GM19238 (cell line): ENCODE results near the gene SNTG2.

Experiments
- DNase-seq: peaks from one replicate; pipeline ENCODE4 v3.0.0; 2011; ENCODE audit warnings: low spot score; ENCODE audit not compliant: insufficient read length

SNTG2 gene

DNA sequence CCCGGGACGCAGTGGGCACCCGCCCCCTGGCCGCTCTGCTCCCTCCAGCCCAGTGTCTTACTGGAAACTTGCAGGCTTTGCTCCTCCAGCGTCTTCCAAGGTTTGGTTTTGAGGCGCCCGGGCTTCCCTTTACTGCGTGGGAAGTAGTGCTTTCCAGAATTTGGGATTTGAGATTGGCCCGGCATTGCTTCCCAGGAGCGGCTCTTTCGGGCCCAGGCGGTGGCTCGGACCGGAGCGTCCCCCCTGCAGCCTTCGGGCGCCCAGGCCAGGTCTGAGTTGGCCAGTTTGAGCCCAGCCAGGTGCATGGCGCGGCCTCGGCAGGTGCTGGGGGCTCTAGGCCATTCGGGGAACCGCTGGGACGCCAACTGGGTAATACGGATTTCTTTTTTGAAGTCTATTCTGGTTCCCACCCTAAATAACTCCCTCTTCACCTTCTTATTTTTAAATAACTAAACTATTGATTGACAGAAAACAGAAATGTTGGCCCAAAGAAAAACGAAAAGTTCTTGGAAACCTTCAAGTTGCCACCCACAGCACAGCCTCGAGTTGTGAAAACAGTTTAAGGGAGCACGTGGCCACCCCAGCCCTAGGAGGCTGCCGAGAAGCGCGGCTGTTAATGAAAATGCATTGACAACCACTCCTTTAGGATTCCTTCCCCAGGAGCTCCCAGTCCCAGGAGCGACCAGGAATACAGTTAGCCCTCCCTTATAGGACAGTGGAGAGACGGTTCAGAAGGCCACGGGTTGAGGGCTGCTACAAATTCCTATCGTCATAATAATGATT lies 766 bp downstream of the SNTG2 start:
- DNase-seq = no peak

DNA sequence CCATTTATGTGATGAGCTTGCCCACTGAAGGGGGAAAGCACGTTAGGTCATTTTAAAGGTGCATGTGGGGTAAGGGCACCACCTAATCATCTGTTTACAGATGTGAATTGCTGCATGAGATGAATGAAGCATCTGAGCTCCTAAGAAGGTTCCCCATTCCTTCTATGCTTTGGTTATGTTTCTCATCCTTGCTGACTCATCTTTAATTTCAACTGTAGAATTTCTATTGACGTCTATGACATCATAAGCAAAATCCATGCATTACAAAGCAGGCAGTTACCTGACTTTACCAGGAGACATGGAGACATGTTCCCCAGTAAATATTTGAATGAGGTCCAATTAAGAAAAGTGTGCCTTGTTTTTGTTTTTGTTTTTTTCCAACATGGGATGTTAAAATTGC lies 2.8 kb downstream of the SNTG2 start:
- DNase-seq = no peak

DNA sequence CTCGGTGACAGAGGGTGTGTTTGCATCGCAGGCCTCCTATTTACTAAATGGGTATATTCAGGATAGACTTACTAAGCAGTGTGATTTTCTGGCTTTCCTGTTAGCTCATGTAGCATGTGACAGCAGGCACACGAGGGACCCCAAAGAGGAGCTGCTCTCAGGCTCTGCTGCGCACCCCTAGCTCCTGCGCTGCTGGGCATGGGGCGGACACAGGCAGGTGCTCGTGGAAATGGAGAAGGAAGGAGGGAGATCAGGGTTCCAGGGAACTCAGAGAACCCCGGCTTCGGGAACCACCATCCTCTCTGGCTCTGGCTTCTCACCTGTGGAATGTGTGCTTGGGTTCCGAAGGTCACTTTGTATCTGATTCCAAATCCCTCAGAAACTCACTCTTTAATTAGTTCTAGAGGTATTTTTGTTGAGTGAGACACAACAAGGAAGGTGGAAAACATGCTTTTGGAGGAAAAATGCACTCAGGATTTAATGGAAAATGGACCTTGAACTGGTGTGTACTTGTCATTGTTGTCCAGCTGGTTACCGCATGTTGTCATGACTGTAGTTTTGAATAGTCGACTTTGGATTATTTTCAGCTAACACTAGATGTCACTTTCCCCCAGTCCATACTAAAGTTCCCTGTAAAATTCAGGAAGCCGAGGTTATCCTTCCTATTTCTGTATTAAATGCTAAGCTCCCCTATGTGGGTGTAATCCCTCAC lies 3.5 kb downstream of the SNTG2 start:
- no peak for DNase-seq

DNA sequence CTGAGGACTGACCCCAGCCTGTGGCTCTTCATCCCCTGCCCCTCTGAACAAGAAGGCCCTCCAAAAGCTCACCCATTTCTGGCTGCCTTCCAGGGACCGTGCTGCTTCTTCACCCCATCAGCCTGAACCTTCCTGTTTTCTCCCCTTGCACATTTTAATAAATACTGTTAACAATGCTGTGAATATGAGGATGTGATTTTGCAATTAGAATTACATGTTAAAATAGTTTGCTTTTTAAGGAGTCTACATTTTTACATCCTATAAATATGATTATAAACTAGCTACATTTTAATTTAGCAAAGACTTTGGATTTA lies 4.0 kb downstream of the SNTG2 start:
- no peak for DNase-seq

DNA sequence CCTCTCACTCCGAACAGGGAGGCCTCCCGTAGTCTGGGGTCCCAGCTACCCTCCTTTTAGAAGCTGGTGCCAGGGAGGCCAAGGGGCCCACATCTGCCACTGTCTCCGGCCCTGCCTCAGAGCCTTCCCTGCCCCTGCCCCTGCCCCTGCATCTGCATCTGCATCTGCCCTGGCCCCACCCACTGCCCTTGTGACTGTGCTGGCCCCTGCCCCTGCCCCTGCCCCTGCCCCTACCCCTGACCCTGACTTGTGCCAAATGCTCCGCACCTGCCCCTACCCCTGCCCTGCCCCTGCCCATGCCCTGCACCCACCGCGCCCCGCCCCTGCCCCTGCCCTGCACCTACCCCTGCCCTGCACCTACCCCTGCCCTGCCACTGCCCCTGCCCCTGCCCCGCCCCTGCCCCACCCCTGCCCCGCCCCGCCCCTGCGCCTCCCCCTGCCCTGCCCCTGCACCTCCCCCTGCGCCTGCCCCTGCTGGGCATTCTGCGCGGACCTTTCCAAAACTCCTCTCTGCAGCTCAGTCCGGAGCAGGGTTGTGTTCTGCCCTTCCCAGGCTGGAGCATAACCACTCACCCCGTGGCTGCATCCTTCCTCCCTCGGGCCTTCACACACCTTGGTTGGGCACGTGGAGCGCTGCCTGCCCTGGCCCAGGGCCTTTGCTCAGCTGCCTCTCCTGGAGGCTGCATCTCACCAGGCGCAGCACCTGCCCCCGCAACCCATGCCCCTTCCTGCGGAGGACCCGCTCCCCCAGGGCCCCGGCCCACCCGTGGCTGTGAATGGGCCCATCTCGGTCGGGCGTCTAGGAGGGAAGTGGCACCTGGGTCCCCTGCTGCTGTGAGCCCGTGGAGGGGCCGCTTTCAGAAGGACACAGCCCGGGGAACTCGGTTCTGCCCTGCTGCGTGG lies 5.4 kb downstream of the SNTG2 start:
- DNase-seq = no peak

DNA sequence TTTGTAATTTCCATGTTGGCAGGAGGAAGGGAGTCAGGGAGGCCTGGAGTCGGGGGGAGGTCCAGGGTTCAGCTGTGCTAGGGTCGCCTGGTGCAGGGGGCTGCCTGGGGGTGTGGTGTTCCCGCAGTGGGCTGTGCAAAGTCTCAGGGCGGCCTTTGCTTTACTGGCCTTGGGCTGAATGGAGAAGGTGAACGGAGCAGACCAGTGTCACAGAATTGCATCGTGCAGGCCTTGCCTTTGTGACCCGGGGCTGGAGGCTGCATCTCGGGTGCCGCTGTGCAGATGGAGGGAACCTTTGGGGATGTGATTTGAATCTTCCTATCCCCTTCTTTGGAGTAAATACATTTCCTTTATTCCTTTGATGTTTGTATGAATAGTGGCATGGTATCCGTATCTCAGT lies 8.8 kb downstream of the SNTG2 start:
- DNase-seq = no peak

DNA sequence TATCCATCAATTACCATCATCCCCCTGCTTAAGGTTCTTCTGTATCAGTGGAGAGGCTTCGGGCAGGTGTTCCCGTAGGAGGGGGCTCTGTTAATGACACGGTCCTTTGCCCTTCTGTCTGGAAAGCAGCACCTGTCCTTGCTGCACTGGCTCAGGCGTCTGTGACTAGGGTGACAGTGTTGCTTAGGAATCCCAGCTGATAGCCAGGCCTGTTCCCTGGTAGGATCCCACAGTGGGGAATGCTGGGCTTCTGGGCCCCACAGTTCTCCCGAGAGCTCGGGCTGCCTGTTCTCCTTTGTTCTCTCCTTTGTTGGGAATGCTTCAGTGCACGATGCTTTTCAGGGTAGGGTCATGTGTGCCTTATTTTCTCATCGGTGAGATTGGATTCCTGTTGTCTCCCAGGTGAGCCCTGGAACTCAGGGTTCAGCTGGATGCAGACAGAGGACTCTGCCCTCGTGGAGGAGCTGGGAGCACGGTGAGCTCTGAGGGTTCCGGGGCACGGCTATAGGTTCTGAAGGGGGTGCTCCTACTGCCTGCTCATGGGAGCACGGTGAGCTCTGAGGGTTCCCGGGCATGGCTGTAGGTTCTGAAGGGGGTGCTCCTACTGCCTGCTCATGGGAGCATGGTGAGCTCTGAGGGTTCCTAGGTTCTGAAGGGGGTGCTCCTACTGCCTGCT lies 9.6 kb downstream of the SNTG2 start:
- no peak for DNase-seq

DNA sequence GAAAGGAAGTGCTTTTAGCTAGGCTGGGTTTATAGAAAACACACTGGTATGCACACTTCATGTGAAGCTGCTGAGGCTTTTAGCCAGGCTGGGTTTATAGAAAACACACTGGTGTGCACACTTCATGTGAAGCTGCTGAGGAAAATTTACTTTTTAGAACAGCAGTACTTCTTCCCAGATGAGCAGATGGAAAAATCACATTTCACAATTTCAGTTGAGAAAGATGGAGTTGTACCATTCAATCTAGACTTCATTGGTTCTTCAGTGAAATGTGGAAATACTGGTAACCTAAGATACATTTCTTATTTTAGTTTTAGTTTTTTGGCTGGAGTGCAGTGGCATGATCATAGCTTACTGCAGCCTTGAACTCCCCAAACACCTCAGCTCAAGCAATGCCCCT lies 11.1 kb downstream of the SNTG2 start:
- DNase-seq = no peak

DNA sequence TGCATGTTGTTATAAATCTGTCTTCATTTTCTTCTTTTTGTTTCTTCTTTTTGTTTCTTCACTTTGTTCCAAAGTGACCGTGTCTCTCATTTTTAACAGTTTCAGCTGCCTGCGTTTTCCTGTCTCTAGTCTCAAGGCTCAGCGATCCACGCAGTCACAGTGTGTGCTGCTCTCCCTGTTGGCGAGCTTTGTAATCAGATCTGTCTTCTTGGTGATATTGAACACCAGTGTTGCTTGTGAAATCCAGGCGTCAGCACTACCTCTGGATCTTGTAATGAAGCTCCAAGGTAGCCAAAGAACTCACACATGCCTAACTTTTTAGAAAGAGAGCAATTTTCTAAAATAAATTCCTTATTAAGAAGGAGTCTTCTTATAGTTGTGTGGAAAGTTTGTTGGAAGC lies 13.2 kb downstream of the SNTG2 start:
- no peak for DNase-seq

DNA sequence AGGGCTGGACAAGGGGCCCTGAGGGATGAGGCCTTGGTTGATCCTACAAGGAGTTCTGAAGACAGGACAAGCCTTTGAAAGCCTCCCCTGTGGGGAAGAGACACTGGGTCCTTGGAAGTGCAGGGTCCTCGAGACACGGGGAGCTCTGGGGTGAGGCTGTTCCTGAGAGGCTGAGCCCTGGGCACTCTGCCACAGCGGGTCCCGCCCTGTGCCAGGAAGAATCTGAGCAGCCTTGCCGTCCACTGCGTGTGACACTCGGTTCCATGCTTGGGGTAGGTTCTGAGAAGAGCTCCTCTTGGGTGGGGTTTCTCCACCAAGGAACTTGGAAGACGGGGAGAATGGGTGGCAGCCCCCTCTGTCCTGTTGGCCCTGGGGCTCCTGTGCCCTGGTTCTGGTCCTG lies 13.9 kb downstream of the SNTG2 start:
- DNase-seq = no peak

DNA sequence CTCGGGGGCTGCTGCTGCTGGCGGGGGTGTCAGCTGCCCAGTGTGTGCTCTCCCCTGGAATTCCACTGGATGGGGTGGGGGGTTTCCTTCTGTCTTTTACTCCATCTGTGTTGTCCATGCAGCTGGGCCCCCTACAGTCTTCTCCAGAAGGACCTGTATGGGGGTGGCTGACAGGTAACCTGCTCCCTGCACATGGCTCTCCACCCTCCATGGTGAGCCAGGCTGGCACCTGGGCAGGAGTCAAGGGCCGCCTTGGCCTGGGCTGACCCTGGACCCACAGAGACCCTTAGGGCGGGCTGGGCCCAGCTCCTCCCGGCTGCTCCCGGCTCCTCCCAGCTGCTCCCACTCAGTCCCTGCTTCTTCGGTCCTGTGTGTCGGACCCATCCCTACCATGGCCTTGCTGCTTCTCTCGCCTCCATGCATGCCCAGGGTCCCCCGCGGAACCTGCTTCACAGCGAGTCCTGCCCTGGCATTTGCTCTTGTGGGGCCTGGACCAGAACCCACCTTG lies 15.0 kb downstream of the SNTG2 start:
- DNase-seq = no peak

DNA sequence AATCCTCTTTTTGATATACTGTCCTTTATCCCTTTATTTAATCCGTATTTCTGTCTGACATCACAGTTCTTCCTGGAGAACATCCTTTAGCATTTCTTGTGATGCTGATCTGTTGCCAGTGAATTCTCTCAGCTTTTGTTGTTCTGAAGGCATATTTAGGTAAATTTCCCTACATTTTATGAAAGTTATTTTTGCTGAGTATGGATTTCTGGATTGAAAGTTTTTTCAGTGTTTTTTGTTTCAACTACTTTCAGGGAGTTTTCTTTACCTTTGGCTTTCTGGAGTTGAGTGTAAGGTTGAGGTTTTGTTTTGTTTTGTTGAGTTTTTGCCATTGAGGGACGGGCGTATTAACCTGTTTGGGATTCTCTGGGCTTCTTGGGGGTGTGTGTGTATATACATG lies 22.5 kb downstream of the SNTG2 start:
- no peak for DNase-seq

DNA sequence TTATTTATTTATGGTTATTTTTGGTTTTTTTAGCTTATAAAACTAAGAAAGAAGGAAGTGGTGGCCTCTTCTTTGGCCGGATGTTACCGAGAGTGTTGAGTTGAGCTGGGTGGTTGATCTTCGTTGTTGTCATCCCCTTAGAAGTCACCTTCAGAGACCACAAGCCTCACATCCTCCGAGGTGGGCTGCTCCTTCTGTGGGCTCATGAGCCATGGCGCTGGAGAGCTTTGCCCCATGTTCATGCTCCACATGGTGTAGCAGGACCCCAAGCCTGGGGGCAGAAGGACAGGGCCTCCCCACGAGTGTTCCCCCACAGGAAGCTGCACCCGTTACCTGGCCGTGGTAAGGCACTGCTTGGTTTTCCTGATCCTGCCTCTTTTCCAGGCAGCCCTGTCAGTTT lies 23.4 kb downstream of the SNTG2 start:
- no peak for DNase-seq

DNA sequence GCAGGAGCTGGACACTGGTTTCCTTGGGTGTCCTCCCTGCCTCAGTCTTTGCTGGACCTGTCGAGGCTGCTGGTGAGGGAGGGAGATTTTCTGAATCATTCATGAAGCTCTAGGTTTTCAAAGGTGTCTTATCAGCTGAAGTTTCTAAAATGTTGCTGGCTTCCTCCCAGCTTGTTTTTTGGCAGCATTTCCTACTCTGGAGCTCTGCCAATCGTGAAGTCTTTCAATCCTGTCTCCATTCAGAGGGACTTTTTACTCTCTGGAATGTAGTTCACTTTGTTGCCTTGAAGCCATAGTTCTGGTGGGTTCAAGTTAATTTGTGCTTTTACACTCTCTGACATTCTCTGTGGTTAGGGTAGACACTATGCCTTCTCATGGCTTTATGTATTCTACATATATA lies 23.9 kb downstream of the SNTG2 start:
- DNase-seq = no peak

DNA sequence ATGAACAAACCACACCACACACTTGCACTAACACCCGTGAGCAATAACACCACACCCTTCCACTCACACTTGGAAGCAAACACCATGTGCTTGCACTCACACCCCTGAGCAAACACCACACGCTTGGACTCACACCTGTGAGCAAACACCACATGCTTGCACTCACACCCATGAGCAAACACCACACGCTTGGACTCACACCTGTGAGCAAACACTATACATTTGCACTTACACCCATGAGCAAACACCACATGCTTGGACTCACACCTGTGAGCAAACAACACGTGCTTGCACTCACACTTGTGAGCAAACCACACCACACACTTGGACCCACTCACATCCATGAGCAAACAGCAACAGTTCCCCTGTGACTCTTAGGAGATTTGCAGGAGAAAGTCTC lies 24.4 kb downstream of the SNTG2 start:
- no peak for DNase-seq

DNA sequence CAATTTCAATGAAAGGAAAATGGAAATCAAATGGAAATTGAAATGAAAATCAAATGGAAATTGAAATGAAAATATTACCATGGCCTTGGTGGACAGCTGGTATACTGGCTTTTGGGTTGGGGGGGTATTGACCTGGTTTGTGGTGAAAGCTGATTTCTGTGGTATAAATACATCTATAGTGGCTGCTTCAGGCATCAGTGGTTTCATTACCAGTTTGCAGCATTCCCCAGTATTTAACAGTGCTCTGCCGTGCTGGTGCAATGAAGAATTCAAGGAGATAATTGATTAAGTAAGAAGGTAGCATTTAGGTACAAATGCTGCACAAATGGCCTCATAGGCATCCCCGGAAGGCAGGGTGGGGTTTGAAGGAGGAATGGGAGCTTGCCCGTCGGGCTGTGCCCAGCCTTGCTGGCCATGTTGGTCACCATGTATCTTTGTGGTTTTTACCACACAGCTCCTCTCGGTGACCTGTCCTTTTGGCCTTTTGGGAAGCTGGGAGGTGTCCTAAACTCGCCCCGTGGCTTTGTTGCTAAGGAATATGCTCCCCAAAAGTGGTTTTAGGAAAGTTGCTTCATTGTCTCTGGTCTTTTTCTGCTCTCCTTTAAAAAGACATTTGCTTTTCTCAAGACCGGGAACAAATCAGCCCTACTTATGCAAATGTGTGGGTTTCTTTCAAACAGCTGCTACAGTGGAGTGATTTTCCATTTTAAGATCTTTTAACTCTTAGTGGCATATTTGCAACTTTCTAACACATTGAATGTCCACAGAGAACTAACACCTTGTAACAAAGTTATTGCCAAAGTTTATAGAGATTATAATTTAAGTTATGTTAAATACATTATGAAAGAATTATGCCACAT lies 28.6 kb downstream of the SNTG2 start:
- no peak for DNase-seq

DNA sequence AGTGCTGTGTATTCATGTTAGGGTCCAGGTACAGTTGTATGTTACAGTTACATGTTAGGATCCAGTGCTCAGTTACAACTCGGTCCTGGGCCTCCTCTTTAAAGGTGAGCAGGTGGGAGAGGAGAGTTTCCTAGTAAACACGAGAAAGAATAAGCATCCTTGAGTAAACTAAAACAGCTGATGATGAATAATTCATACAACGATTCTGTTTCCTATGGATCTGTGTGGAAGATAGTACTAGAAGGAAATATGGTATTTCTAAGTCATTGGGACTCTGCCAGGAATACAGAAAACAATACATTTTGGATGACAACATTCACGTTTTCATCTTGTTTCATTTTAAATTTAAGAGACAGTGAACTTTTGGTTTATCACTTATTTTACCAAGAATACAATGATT lies 29.5 kb downstream of the SNTG2 start:
- DNase-seq = no peak

DNA sequence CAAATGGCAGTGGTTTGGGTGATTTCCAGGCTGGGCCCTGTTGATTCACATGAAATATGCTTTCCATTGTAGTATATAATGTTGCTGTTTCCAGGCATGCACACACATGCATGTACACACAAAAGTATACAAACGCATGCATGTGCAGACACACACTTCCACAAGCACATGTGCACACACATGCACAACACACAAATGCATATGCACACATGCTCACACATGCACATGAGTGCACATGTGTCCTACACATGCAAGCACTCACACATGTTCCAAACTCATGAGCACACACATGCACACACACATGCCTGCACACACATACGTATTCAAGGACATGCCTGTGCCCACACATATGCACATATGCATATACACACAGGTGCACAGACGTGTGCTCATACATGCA lies 30.6 kb downstream of the SNTG2 start:
- no peak for DNase-seq

DNA sequence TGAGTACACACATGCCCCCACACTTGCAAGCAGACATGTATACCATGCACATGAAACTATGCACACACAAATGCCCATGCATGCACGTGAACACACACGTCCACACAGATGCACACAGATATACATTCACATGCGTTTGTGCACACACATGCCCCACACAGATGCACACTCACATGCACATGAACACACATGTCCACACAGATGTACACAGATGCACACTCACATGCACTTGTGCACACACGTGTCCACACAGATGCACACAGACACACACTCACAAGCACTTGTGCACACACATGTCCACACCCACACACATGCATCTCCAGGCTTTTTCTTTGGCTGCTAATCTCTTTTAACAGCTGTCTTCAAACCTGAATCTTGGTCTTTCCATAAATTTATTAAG lies 31.1 kb downstream of the SNTG2 start:
- DNase-seq = no peak

DNA sequence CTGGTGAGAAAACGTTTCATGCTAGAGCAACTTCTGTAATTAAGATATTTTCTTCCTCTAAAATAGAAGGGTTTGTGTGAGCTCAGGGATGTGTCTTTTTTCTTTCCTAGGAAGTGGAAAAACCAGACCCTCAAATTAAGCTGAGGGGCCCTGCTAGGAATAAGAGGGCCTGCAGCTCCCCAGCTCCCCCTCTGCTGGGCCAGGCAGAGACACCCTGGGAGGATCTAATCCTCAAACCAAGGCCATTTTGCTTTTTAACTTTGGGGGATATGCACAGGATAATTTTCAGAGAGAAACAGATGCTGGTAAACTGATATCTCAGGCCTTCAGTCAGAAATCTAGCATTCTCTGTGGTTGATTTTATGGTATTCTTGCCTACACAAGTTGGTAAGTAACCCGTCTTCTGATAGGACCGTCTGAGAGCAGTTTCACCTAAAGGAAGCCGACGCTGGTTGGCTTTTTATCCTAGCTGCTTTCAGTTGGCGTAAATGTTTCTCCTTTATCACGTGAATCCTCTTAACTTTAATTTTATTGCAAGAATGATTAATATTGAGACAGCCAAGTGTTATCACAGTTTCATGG lies 34.8 kb downstream of the SNTG2 start:
- DNase-seq = no peak
